Temporal lobe (tissue), 1 donor: ENCODE data around the gene NTNG2. TPM values are rescaled to one million over a fixed set of nuclear protein-coding genes. Genes with fewer than 3 reads are reported as not detected.

Source experiments
- total RNA-seq: library from RNA; depleted of rRNA; stranded (reverse); fragments of >200 nt; gene quantifications from one replicate; pipeline ENCODE4 v1.2.3, GENCODE V29; 2014

The NTNG2 gene
- total RNA-seq, 1 donor from 2014 or later = 4.9 TPM

Other genes with a start within 250 kb of the NTNG2 start
- gene MED27, start 82.2 kb upstream of the NTNG2 start, total RNA-seq = 7.4 TPM
- 69.1 TPM for gene SETX, start 192.9 kb downstream of the NTNG2 start, total RNA-seq
- 14.0 TPM for gene TTF1, start 244.8 kb downstream of the NTNG2 start, total RNA-seq
- gene CFAP77, start 248.2 kb downstream of the NTNG2 start, total RNA-seq = not detected